ENCODE results near the gene TMEM88. TPM values are rescaled to one million over a fixed set of nuclear protein-coding genes. Genes with fewer than 3 reads are reported as not detected.

Gene TMEM88
- total RNA-seq, 4 donors from 2014 or later: 1.5 to 3.8 (median 1.6) TPM; not detected in 1

GRCh38 chr17:7873051-7873450, 18.2 kb downstream of the TMEM88 start:
- Histone ChIP-seq H3K36me3 (peaks cover 0 to 17% (median 0%) of the 10 kb centered on the region in 3 donors), H3K27ac (no peak overlapping the region), H3K27me3 (no peaks in the 10 kb centered on the region), H3K9me3 (no peaks in the 10 kb centered on the region), H3K4me1 (peaks cover 2 to 11% (median 2%) of the 10 kb centered on the region in 3 donors), H3K4me3 (no peak overlapping the region)
- DNase-seq: no peak
- intact Hi-C loops (cut with DNase I): no loop called here
- TF ChIP-seq POLR2A (IDR thresholded peaks at IDR 0.05) (no peak), CTCF (IDR thresholded peaks at IDR 0.05) (no peak)
- 58 to 60% methylated on average over 4 of the region's 4 CpGs for WGBS, 2 donors

GRCh38 chr17:7875804-7876370, 21.0 kb downstream of the TMEM88 start:
- 81 to 83% methylated on average over 2 of the region's 2 CpGs for WGBS, 2 donors
- Histone ChIP-seq H3K27ac (no peak overlapping the region), H3K4me1 (peaks cover 0 to 8% (median 0%) of the 10 kb centered on the region in 3 donors), H3K27me3 (no peaks in the 10 kb centered on the region), H3K36me3 (peaks cover 0 to 43% (median 0%) of the 10 kb centered on the region in 3 donors), H3K4me3 (no peak overlapping the region), H3K9me3 (no peaks in the 10 kb centered on the region)
- intact Hi-C loops (cut with DNase I): no loop called here
- no peak for DNase-seq
- no peak for TF ChIP-seq CTCF (IDR thresholded peaks at IDR 0.05)

GRCh38 chr17:7878234-7878633, 23.4 kb downstream of the TMEM88 start:
- DNase-seq: no peak
- H3K36me3 ChIP-seq: peaks cover 0 to 50% (median 0%) of the 10 kb centered on the region in 3 donors
- H3K27me3 ChIP-seq: no peaks in the 10 kb centered on the region
- no peak for TF ChIP-seq POLR2A (IDR thresholded peaks at IDR 0.05)
- TF ChIP-seq CTCF (IDR thresholded peaks at IDR 0.05): no peak
- H3K4me3 ChIP-seq: no peak overlapping the region
- H3K9me3 ChIP-seq: no peaks in the 10 kb centered on the region
- H3K27ac ChIP-seq: no peak overlapping the region
- H3K4me1 ChIP-seq: peaks cover 12 to 31% (median 14%) of the 10 kb centered on the region in 3 donors
- 88 to 93% methylated on average over 6 to 7 of the region's 7 CpGs for WGBS, 2 donors
- intact Hi-C loops (cut with DNase I): no loop called here

GRCh38 chr17:7880076-7880868, 25.4 kb downstream of the TMEM88 start:
- peaks cover 14 to 44% (median 16%) of the 10 kb centered on the region in 3 donors for H3K4me1 ChIP-seq
- TF ChIP-seq POLR2A (IDR thresholded peaks at IDR 0.05): no peak
- no peak for TF ChIP-seq CTCF (IDR thresholded peaks at IDR 0.05)
- no peak for DNase-seq
- WGBS, 2 donors: 81 to 90% methylated on average over 3 of the region's 3 CpGs
- intact Hi-C loops (cut with DNase I): no loop called here
- H3K9me3 ChIP-seq: no peaks in the 10 kb centered on the region
- H3K27ac ChIP-seq: peak overlapping the region in 1 of 4 donors; percentile 16
- peaks cover 0 to 44% (median 0%) of the 10 kb centered on the region in 3 donors for H3K36me3 ChIP-seq
- H3K4me3 ChIP-seq: no peak overlapping the region
- H3K27me3 ChIP-seq: no peaks in the 10 kb centered on the region

All from esophagus squamous epithelium (tissue), 5 donors.